NCI-H2081 (cell line): Measurements from ENCODE around the gene HPCA.
A peak's percentile ranks its signal among the peaks of the same experiment; 100 is the strongest.

Experiments
- DNase-seq, 2 experiments: peaks; one replicate each; lab custom pipeline; 2025; lab: John Stamatoyannopoulos, UW

Gene HPCA

GRCh38 chr1:32871364-32872191 is 14.7 kb upstream of the HPCA start:
- no peak for DNase-seq

- DNase-seq: no peak
Observed at GRCh38 chr1:32872192-32872460, 14.2 kb upstream of the HPCA start.

GRCh38 chr1:32873484-32873883 is 12.8 kb upstream of the HPCA start:
- DNase-seq: no peak

GRCh38 chr1:32874860-32875752 is 11.2 kb upstream of the HPCA start:
- DNase-seq: no peak

GRCh38 chr1:32876341-32877210 is 9.7 kb upstream of the HPCA start:
- peak in 1 of 2 experiments; percentile 12 for DNase-seq

- DNase-seq: peak in 1 of 2 experiments; percentile 40
Observed at GRCh38 chr1:32877211-32878110, 8.8 kb upstream of the HPCA start.

- DNase-seq: no peak
Observed at GRCh38 chr1:32878183-32878582, 8.1 kb upstream of the HPCA start.

- DNase-seq: no peak
Observed at GRCh38 chr1:32878637-32879041, 7.7 kb upstream of the HPCA start.

- DNase-seq: no peak
Observed at GRCh38 chr1:32881291-32881690, 5.0 kb upstream of the HPCA start.

- peak in 1 of 2 experiments; percentile 22 for DNase-seq
Observed at GRCh38 chr1:32881871-32882850, 4.1 kb upstream of the HPCA start.

- DNase-seq: no peak
Observed at GRCh38 chr1:32883338-32884031, 2.8 kb upstream of the HPCA start.

- no peak for DNase-seq
Observed at GRCh38 chr1:32884032-32884372, 2.3 kb upstream of the HPCA start.

GRCh38 chr1:32884726-32885125 is 1.6 kb upstream of the HPCA start:
- no peak for DNase-seq

- DNase-seq: no peak
Observed at GRCh38 chr1:32885676-32886003, 651 bp upstream of the HPCA start.

- DNase-seq: no peak
Observed at GRCh38 chr1:32886828-32887414, 630 bp downstream of the HPCA start.

GRCh38 chr1:32887623-32888022 is 1.3 kb downstream of the HPCA start:
- DNase-seq: no peak

- no peak for DNase-seq
Observed at GRCh38 chr1:32888134-32888533, 1.8 kb downstream of the HPCA start.

- no peak for DNase-seq
Observed at GRCh38 chr1:32888677-32889420, 2.6 kb downstream of the HPCA start.
